Activated CD8-positive, alpha-beta memory T cell treated with anti-CD3 and anti-CD28 coated beads, Interleukin-2, amount 10 ng/mL, durations not matched to agents 7 days and 5 days (primary cell): Measurements from ENCODE around the gene KIFC1. TPM values are rescaled to one million over a fixed set of nuclear protein-coding genes. Genes with fewer than 3 reads are reported as not detected.

Experiments used
- ATAC-seq: fragments of 150-1000 bp; cut with Tn5 transposase; one replicate; pipeline ENCODE4 v1.10.0; 2021; ENCODE audit warnings: moderate library complexity
- CTCF ChIA-PET: fragments of 350-600 bp; sonication (Branson Sonifier 250); formaldehyde crosslinking; loops from one replicate; lab custom pipeline; 2021; ENCODE audit warnings: antibody characterized with exemption; lab: Charles Lee
- DNase-seq: peaks from one replicate; pipeline ENCODE4 v3.0.0-alpha.2; 2020
- H3K27ac Mint-ChIP-seq: one replicate; pipeline ENCODE4 v1.8.0; 2021; ENCODE audit warnings: mild to moderate bottlenecking, mixed read lengths
- H3K27me3 Mint-ChIP-seq: one replicate; pipeline ENCODE4 v1.8.0; 2021; ENCODE audit warnings: mixed read lengths
- H3K36me3 Mint-ChIP-seq: one replicate; pipeline ENCODE4 v1.8.0; 2021; ENCODE audit warnings: mild to moderate bottlenecking, mixed read lengths
- H3K4me1 Mint-ChIP-seq: one replicate; pipeline ENCODE4 v1.8.0; 2021; ENCODE audit warnings: mixed read lengths
- H3K4me3 Mint-ChIP-seq: one replicate; pipeline ENCODE4 v1.8.0; 2021; ENCODE audit warnings: mild to moderate bottlenecking, moderate library complexity, mixed read lengths
- H3K9me3 Mint-ChIP-seq: one replicate; pipeline ENCODE4 v1.8.0; 2022; ENCODE audit warnings: low read depth, mixed read lengths
- total RNA-seq, 2 experiments: library from RNA; stranded (reverse); gene quantifications; one replicate each; pipeline ENCODE4 v1.2.3, GENCODE V29; 2021

The KIFC1 gene
- total RNA-seq, 2 experiments from 2014 or later, result 133 to 187 TPM

- Mint-ChIP-seq H3K4me1 (peaks cover 5% of the 10 kb centered on the region), H3K27ac (no peak overlapping the region), H3K36me3 (peaks cover 23% of the 10 kb centered on the region), H3K9me3 (no peaks in the 10 kb centered on the region), H3K4me3 (no peak overlapping the region), H3K27me3 (no peaks in the 10 kb centered on the region)
- DNase-seq (no peak), ATAC-seq (no peak)
- CTCF ChIA-PET, result interaction anchor here (1.3 kb wide), 1 partner anchor 12 kb away, joined by 6 read pairs; no protein-coding TSS in a partner anchor
These were observed 46.0 kb downstream of the KIFC1 start for GRCh38 chr6:33437666-33438065.

DNA sequence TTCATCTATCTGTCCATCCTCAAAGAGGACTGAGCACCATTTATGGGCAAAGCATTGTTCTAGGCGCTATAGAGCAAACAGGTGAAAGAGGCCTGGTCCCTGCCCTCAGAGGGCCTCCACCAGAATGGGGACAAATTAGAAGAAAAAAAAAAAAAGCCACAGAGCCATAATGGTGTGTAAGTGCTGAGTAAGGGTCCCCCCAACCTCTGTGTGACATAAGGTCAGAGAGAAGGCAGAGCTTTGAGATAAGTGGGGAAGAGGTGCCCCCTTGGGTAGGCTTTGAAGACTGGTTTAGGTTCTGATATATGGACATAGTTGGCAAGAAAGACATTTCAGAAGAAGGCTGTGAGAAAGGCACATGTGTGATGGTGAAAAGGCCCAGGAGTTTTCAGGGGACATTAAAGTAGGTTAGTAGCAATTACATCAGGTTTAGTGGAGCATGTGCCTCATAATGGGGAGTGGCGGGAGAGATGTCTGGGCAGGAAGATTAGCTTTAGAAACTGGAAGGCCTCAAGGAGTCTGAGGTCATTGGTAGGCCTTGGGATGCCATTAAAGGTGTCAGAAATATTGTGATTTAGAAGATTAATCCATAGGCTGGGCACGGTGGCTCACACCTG lies 47.5 kb downstream of the KIFC1 start:
- CTCF ChIA-PET, result no interaction called here
- Mint-ChIP-seq H3K9me3 (no peaks in the 10 kb centered on the region), H3K4me3 (no peak overlapping the region), H3K27me3 (no peaks in the 10 kb centered on the region), H3K4me1 (no peaks in the 10 kb centered on the region), H3K36me3 (peaks cover 23% of the 10 kb centered on the region), H3K27ac (peak overlapping the region; percentile 1)
- DNase-seq, result no peak
- no peak for ATAC-seq

- DNase-seq, result no peak
- no peak overlapping the region for H3K27ac Mint-ChIP-seq
- CTCF ChIA-PET, result interaction anchor here (1.0 kb wide), 1 partner anchor 14 kb away, joined by 3 read pairs; the partner anchor contains the start of gene ZBTB9
- H3K4me1 Mint-ChIP-seq, result no peaks in the 10 kb centered on the region
- no peaks in the 10 kb centered on the region for H3K9me3 Mint-ChIP-seq
- no peak for ATAC-seq
- no peaks in the 10 kb centered on the region for H3K27me3 Mint-ChIP-seq
- peaks cover 23% of the 10 kb centered on the region for H3K36me3 Mint-ChIP-seq
- H3K4me3 Mint-ChIP-seq, result no peak overlapping the region
These were observed 48.5 kb downstream of the KIFC1 start for GRCh38 chr6:33439956-33440648.

GRCh38 chr6:33440649-33441309 lies 49.2 kb downstream of the KIFC1 start:
- peaks cover 21% of the 10 kb centered on the region for H3K36me3 Mint-ChIP-seq
- ATAC-seq (no peak), DNase-seq (no peak)
- H3K27ac Mint-ChIP-seq, result no peak overlapping the region
- H3K9me3 Mint-ChIP-seq, result no peaks in the 10 kb centered on the region
- no peaks in the 10 kb centered on the region for H3K27me3 Mint-ChIP-seq
- CTCF ChIA-PET, result interaction anchor here (1.0 kb wide), 1 partner anchor 14 kb away, joined by 3 read pairs; the partner anchor contains the start of gene ZBTB9
- no peaks in the 10 kb centered on the region for H3K4me1 Mint-ChIP-seq
- no peak overlapping the region for H3K4me3 Mint-ChIP-seq

DNA sequence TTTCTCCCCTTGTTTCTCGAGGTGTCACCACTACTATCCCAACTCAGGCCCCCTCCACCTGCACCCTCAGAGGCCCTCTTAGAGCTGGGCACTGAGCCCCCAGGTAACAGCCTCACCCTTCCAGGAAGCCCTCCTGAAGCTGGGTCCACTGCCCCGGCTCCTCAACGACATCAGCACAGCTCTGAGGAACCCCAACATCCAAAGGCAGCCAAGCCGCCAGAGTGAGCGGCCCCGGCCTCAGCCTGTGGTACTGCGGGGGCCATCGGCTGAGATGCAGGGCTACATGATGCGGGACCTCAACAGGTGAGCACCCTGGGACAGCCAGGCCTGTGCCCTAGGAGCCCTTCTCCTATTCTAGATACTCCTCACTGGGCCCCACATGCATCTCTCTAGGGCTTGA lies 49.8 kb downstream of the KIFC1 start:
- CTCF ChIA-PET, result interaction anchor here (1.1 kb wide), 1 partner anchor 10 kb away, joined by 4 read pairs; no protein-coding TSS in a partner anchor
- no peaks in the 10 kb centered on the region for H3K27me3 Mint-ChIP-seq
- H3K9me3 Mint-ChIP-seq, result no peaks in the 10 kb centered on the region
- H3K36me3 Mint-ChIP-seq, result peaks cover 25% of the 10 kb centered on the region
- no peak for ATAC-seq
- no peak overlapping the region for H3K27ac Mint-ChIP-seq
- no peaks in the 10 kb centered on the region for H3K4me1 Mint-ChIP-seq
- DNase-seq, result no peak
- H3K4me3 Mint-ChIP-seq, result no peak overlapping the region

GRCh38 chr6:33442283-33442682 lies 50.7 kb downstream of the KIFC1 start:
- Mint-ChIP-seq H3K4me3 (no peak overlapping the region), H3K9me3 (no peaks in the 10 kb centered on the region), H3K36me3 (peaks cover 23% of the 10 kb centered on the region), H3K4me1 (no peaks in the 10 kb centered on the region), H3K27ac (no peak overlapping the region), H3K27me3 (no peaks in the 10 kb centered on the region)
- CTCF ChIA-PET, result interaction anchor here (1.1 kb wide), 1 partner anchor 11 kb away, joined by 4 read pairs; no protein-coding TSS in a partner anchor
- DNase-seq (no peak), ATAC-seq (no peak)

DNA sequence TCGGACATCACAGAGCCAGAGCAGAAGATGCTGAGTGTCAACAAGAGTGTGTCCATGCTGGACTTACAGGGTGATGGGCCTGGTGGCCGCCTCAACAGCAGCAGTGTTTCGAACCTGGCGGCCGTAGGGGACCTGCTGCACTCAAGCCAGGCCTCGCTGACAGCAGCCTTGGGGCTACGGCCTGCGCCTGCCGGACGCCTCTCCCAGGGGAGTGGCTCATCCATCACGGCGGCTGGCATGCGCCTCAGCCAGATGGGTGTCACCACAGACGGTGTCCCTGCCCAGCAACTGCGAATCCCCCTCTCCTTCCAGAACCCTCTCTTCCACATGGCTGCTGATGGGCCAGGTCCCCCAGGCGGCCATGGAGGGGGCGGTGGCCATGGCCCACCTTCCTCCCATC lies 51.4 kb downstream of the KIFC1 start:
- H3K36me3 Mint-ChIP-seq, result peaks cover 20% of the 10 kb centered on the region
- H3K27ac Mint-ChIP-seq, result no peak overlapping the region
- DNase-seq (no peak), ATAC-seq (no peak)
- H3K4me1 Mint-ChIP-seq, result no peaks in the 10 kb centered on the region
- no peaks in the 10 kb centered on the region for H3K27me3 Mint-ChIP-seq
- no peaks in the 10 kb centered on the region for H3K9me3 Mint-ChIP-seq
- H3K4me3 Mint-ChIP-seq, result no peak overlapping the region
- CTCF ChIA-PET, result no interaction called here

DNA sequence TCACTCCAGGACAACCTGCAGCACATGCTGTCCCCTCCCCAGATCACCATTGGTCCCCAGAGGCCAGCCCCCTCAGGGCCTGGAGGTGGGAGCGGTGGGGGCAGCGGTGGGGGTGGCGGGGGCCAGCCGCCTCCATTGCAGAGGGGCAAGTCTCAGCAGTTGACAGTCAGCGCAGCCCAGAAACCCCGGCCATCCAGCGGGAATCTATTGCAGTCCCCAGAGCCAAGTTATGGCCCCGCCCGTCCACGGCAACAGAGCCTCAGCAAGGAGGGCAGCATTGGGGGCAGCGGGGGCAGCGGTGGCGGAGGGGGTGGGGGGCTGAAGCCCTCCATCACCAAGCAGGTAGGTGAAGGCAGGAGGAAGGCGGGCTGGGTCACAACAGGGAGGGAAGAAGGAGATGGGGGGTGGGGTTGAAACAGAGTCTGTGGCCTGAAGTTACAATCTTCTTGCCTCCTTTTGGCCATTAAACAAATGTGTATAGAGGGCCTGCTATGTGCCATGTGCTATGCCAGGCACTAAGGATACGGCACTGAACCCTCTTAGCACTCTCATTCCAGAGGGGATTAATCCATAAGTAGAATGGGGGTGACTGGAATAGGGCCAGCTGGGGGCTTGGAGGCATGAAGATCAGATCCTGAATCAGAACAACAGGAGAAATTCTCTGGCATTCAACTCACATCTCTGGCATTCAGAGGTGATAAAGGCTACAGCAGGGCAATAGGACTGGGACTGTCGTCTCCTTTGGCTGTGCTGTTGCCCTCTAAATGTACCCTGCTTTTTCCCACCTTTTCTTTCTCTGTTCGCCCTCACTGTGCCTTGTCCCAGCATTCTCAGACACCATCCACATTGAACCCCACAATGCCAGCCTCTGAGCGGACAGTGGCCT lies 52.2 kb downstream of the KIFC1 start:
- Mint-ChIP-seq H3K4me1 (no peaks in the 10 kb centered on the region), H3K36me3 (peaks cover 18% of the 10 kb centered on the region), H3K9me3 (no peaks in the 10 kb centered on the region), H3K27ac (no peak overlapping the region), H3K27me3 (no peaks in the 10 kb centered on the region), H3K4me3 (no peak overlapping the region)
- CTCF ChIA-PET, result interaction anchor here (1.4 kb wide), 1 partner anchor 13 kb away, joined by 3 read pairs; no protein-coding TSS in a partner anchor
- ATAC-seq, result no peak
- no peak for DNase-seq

GRCh38 chr6:33445119-33445603 lies 53.5 kb downstream of the KIFC1 start:
- DNase-seq (no peak), ATAC-seq (no peak)
- H3K4me3 Mint-ChIP-seq, result no peak overlapping the region
- H3K27ac Mint-ChIP-seq, result no peak overlapping the region
- CTCF ChIA-PET, result interaction anchor here (1.4 kb wide), 1 partner anchor 12 kb away, joined by 3 read pairs; no protein-coding TSS in a partner anchor
- H3K9me3 Mint-ChIP-seq, result no peaks in the 10 kb centered on the region
- H3K36me3 Mint-ChIP-seq, result peaks cover 14% of the 10 kb centered on the region
- no peaks in the 10 kb centered on the region for H3K4me1 Mint-ChIP-seq
- H3K27me3 Mint-ChIP-seq, result no peaks in the 10 kb centered on the region

DNA sequence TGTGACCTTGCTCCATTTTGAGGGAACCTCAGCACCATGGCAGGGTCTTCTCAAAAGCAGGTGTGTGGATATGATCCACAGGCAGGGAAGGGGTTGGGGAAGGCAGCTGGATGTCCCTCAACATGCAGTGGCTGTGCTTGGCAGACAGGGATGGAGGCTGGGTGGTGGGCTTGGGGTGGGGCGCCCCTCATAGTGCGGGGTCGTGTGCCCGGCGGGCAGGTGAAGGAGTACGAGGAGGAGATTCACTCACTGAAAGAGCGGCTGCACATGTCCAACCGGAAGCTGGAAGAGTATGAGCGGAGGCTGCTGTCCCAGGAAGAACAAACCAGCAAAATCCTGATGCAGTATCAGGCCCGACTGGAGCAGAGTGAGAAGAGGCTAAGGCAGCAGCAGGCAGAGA lies 54.7 kb downstream of the KIFC1 start:
- CTCF ChIA-PET, result no interaction called here
- H3K9me3 Mint-ChIP-seq, result no peaks in the 10 kb centered on the region
- H3K36me3 Mint-ChIP-seq, result peaks cover 14% of the 10 kb centered on the region
- H3K27me3 Mint-ChIP-seq, result no peaks in the 10 kb centered on the region
- no peak overlapping the region for H3K4me3 Mint-ChIP-seq
- H3K27ac Mint-ChIP-seq, result no peak overlapping the region
- DNase-seq (no peak), ATAC-seq (no peak)
- H3K4me1 Mint-ChIP-seq, result no peaks in the 10 kb centered on the region

- Mint-ChIP-seq H3K9me3 (no peaks in the 10 kb centered on the region), H3K36me3 (peaks cover 14% of the 10 kb centered on the region), H3K4me1 (peaks cover 21% of the 10 kb centered on the region), H3K27ac (no peak overlapping the region), H3K27me3 (no peaks in the 10 kb centered on the region), H3K4me3 (no peak overlapping the region)
- DNase-seq, result no peak
- CTCF ChIA-PET, result interaction anchor here (1.6 kb wide), 1 partner anchor 20 kb away, joined by 6 read pairs; no protein-coding TSS in a partner anchor
- ATAC-seq, result no peak
These were observed 58.8 kb downstream of the KIFC1 start for GRCh38 chr6:33450434-33450833.

DNA sequence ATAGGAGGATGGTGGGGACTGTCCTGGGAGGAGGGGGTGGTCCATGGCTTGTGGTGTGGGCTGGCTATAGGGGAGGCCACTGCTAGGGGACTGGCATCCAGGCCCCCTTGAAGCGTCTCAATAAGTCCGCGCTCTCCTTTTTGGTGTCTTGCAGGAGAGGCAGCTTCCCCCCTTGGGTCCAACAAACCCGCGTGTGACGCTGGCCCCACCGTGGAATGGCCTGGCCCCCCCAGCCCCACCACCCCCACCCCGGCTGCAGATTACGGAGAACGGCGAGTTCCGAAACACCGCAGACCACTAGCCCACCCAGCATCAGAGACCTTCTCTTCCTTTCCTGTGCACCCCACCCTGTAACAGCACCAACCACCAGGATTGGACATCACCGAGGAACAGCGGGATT lies 60.0 kb downstream of the KIFC1 start:
- no peak for ATAC-seq
- H3K36me3 Mint-ChIP-seq, result peaks cover 10% of the 10 kb centered on the region
- no peaks in the 10 kb centered on the region for H3K27me3 Mint-ChIP-seq
- no peaks in the 10 kb centered on the region for H3K9me3 Mint-ChIP-seq
- no peak overlapping the region for H3K4me3 Mint-ChIP-seq
- H3K27ac Mint-ChIP-seq, result no peak overlapping the region
- H3K4me1 Mint-ChIP-seq, result peaks cover 22% of the 10 kb centered on the region
- no peak for DNase-seq
- CTCF ChIA-PET, result no interaction called here

GRCh38 chr6:33452496-33452895 lies 60.9 kb downstream of the KIFC1 start:
- H3K9me3 Mint-ChIP-seq, result no peaks in the 10 kb centered on the region
- DNase-seq (no peak), ATAC-seq (no peak)
- H3K27ac Mint-ChIP-seq, result no peak overlapping the region
- H3K27me3 Mint-ChIP-seq, result no peaks in the 10 kb centered on the region
- peaks cover 22% of the 10 kb centered on the region for H3K4me1 Mint-ChIP-seq
- H3K4me3 Mint-ChIP-seq, result no peak overlapping the region
- peaks cover 10% of the 10 kb centered on the region for H3K36me3 Mint-ChIP-seq
- CTCF ChIA-PET, result no interaction called here
